ENCODE data around the gene FOXM1. TPM values are rescaled to one million over a fixed set of nuclear protein-coding genes. Genes with fewer than 3 reads are reported as not detected.

The FOXM1 gene
- total RNA-seq, 3 donors from 2014 or later, result under 0.01 to 2.4 (median 0.44) TPM

DNA sequence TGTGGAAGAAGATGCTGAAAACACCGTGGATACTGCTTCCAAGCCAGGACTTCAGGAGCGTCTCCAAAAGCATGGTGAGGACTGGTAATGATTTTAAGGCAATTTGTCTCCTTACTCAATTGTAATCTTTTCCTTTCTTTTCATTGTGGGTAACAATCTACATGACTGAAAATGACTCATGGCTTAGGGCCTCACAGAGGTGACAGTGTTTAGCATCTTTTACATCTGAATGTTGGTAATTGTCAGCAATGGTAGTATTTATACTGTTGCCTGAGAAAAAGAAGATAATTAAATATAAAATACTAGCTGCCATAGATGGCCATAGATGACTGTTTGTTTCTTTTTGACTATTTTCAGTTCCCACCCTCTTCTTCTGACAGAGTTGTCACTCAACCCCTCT, 45.4 kb upstream of the FOXM1 start:
- intact Hi-C loops (cut with DNase I; ENCODE audit: low total_unique reads), result no loop called here

GRCh38 chr12:2919249-2919648, 42.3 kb upstream of the FOXM1 start:
- Histone ChIP-seq H3K36me3 (no peaks in the 10 kb centered on the region), H3K9me3 (no peaks in the 10 kb centered on the region), H3K27me3 (no peaks in the 10 kb centered on the region), H3K27ac (no peak overlapping the region), H3K4me3 (no peak overlapping the region), H3K4me1 (no peaks in the 10 kb centered on the region)
- no peak for DNase-seq (ENCODE audit: low spot score in 2 of 2)
- intact Hi-C loops (cut with DNase I; ENCODE audit: low total_unique reads), result no loop called here
- no peak for TF ChIP-seq POLR2A (IDR thresholded peaks at IDR 0.05)
- no peak for TF ChIP-seq POLR2AphosphoS5 (IDR thresholded peaks at IDR 0.05)
- TF ChIP-seq CTCF (IDR thresholded peaks at IDR 0.05), result no peak

More for the DNA sequence above, 45.4 kb upstream of the FOXM1 start:
- H3K27ac ChIP-seq, result no peak overlapping the region
- TF ChIP-seq POLR2A (IDR thresholded peaks at IDR 0.05) (no peak), CTCF (IDR thresholded peaks at IDR 0.05) (no peak), POLR2AphosphoS5 (IDR thresholded peaks at IDR 0.05) (no peak)
- no peaks in the 10 kb centered on the region for H3K27me3 ChIP-seq
- H3K9me3 ChIP-seq, result no peaks in the 10 kb centered on the region
- H3K4me1 ChIP-seq, result no peaks in the 10 kb centered on the region
- H3K36me3 ChIP-seq, result no peaks in the 10 kb centered on the region
- no peak for DNase-seq (ENCODE audit: low spot score in 2 of 2)
- H3K4me3 ChIP-seq, result no peak overlapping the region

DNA sequence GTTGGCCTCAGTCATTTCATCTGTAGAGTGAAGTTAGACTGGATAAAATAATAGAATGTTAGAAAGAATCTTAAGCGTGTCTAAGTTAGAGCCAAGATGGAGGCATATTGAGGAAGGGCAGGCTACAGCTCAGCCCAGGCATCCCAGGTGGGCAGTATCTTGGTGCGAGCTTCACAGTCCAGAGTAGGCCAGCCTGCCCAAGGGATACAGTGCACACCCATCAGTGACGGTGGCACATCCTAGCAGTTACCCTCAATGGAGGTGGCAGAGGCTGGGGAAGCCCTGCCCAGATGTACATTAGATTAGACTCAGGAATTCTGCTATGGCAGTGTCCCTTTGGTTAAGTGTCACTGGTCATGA, 35.2 kb upstream of the FOXM1 start:
- H3K27ac ChIP-seq, result no peak overlapping the region
- no peaks in the 10 kb centered on the region for H3K4me1 ChIP-seq
- intact Hi-C loops (cut with DNase I; ENCODE audit: low total_unique reads), result no loop called here
- no peak overlapping the region for H3K4me3 ChIP-seq
- TF ChIP-seq POLR2A (IDR thresholded peaks at IDR 0.05) (no peak), POLR2AphosphoS5 (IDR thresholded peaks at IDR 0.05) (no peak), CTCF (IDR thresholded peaks at IDR 0.05) (no peak)
- H3K27me3 ChIP-seq, result no peaks in the 10 kb centered on the region
- H3K9me3 ChIP-seq, result no peaks in the 10 kb centered on the region
- no peak for DNase-seq (ENCODE audit: low spot score in 2 of 2)
- no peaks in the 10 kb centered on the region for H3K36me3 ChIP-seq

DNA sequence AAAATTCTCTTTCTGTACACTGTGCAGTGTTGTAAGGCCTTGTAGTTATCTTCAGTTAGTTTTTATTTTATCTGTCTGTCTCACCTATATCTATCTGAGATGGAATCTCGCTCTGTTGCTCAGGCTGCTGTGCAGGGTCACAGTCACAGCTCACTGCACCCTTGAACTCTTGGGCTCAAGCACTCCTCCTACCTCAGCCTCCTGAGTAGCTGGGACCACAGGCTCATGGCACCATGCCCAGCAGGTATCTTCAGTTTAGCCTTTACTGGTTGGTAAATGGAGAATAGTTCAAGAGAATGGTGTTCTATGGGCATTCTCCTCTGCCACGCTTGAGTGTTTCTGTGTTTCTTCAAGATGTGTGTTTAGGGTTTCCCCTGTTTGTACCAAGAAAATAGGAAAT, 27.3 kb upstream of the FOXM1 start:
- DNase-seq (ENCODE audit: low spot score in 2 of 2), result no peak
- Histone ChIP-seq H3K36me3 (no peaks in the 10 kb centered on the region), H3K27ac (no peak overlapping the region), H3K9me3 (no peaks in the 10 kb centered on the region), H3K4me1 (no peaks in the 10 kb centered on the region), H3K4me3 (no peak overlapping the region), H3K27me3 (no peaks in the 10 kb centered on the region)
- TF ChIP-seq CTCF (IDR thresholded peaks at IDR 0.05) (no peak), POLR2A (IDR thresholded peaks at IDR 0.05) (no peak), POLR2AphosphoS5 (IDR thresholded peaks at IDR 0.05) (no peak)
- intact Hi-C loops (cut with DNase I; ENCODE audit: low total_unique reads), result no loop called here

DNA sequence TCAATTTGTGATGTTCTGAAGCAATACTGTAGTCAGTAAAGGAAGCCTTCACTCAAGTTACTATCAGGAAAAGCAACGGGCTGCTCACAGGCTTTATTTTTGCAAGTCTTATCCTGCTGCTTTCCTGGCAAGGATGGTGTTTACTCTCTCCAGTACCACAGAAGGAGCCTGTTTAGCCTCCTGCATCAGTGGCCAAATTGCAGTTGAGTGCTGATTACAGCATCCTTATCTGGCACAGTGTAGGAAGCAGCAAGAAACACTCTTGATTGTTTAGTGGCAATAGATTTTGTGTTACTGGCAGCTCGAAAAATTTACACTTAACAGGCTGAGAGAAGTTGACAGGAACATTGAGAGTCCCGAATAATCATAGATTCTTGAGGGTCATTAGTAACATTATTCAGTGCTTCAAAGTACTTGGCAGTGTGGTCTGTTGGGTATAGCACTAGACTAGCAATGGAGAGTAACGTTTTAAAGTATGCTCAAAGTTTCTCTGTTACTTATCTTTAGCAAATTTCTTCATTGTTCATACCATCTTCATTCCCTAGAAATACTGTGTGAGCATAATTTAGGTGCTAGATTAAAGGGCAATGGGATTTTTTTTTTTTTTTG, 25.4 kb upstream of the FOXM1 start:
- Histone ChIP-seq H3K27me3 (no peaks in the 10 kb centered on the region), H3K36me3 (no peaks in the 10 kb centered on the region), H3K27ac (no peak overlapping the region), H3K4me1 (no peaks in the 10 kb centered on the region), H3K9me3 (no peaks in the 10 kb centered on the region), H3K4me3 (no peak overlapping the region)
- no peak for DNase-seq (ENCODE audit: low spot score in 2 of 2)
- peak in 1 of 3 donors; percentile 84 for TF ChIP-seq POLR2AphosphoS5 (IDR thresholded peaks at IDR 0.05)
- no peak for TF ChIP-seq CTCF (IDR thresholded peaks at IDR 0.05)
- TF ChIP-seq POLR2A (IDR thresholded peaks at IDR 0.05), result no peak
- intact Hi-C loops (cut with DNase I; ENCODE audit: low total_unique reads), result no loop called here
